Tibial nerve (tissue), 4 donors: ENCODE measurements around the gene HOXA2.

ENCODE experiments used
- EP300 ChIP-seq, 2 donors: sonication (generic); formaldehyde crosslinking; IDR thresholded peaks; one replicate each; pipeline ENCODE4 v1.6.1; 2017; ENCODE audit warnings: antibody characterized with exemption in 2 of 2, mild to moderate bottlenecking in 1 of 2
- POLR2A ChIP-seq, 2 donors: fragments of 450-650 bp; IDR thresholded peaks; one replicate each; pipeline ENCODE4 v1.6.1; 2017; ENCODE audit warnings: antibody characterized with exemption in 2 of 2, mild to moderate bottlenecking in 2 of 2, moderate library complexity in 2 of 2
- TF ChIP-seq, protein P1 (sequence below), 5 experiments: fragments of 200-600 bp in 3 of 5; fragments of 450-650 bp in 2 of 5; sonication (generic) in 3 of 5; IDR thresholded peaks; one replicate each; pipeline ENCODE4 v1.5.1; 2016 to 2019; ENCODE audit warnings: antibody characterized with exemption in 5 of 5, mild to moderate bottlenecking in 3 of 5, moderate library complexity in 2 of 5

DNA sequence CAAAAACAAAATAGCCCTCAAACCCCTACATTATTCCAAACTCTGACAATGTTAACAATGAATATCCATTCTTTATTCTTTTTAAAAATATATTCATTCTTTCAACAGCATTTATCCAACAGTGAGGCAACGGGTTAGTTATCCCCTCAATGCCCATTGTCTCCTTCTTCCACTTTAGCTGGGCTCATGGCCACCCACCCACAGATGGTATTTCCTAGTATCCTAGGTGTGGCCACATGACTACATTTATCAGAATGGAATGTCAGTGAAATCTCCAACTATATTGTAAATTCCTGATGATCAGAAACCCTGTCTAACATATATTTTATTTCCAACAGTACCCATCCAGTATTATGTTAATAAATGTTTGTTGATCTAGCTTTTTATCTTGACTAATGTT is 20.3 kb downstream of the HOXA2 start:
- TF ChIP-seq, protein P1, sequence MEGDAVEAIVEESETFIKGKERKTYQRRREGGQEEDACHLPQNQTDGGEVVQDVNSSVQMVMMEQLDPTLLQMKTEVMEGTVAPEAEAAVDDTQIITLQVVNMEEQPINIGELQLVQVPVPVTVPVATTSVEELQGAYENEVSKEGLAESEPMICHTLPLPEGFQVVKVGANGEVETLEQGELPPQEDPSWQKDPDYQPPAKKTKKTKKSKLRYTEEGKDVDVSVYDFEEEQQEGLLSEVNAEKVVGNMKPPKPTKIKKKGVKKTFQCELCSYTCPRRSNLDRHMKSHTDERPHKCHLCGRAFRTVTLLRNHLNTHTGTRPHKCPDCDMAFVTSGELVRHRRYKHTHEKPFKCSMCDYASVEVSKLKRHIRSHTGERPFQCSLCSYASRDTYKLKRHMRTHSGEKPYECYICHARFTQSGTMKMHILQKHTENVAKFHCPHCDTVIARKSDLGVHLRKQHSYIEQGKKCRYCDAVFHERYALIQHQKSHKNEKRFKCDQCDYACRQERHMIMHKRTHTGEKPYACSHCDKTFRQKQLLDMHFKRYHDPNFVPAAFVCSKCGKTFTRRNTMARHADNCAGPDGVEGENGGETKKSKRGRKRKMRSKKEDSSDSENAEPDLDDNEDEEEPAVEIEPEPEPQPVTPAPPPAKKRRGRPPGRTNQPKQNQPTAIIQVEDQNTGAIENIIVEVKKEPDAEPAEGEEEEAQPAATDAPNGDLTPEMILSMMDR (IDR thresholded peaks at IDR 0.05) = no peak
- TF ChIP-seq POLR2A (IDR thresholded peaks at IDR 0.05) (no peak), EP300 (IDR thresholded peaks at IDR 0.05) (no peak)
